ENCODE results near the gene SAMD4A.

- TF ChIP-seq CTCF (IDR thresholded peaks at IDR 0.05) (no peak), POLR2A (IDR thresholded peaks at IDR 0.05) (no peak)
Observed at GRCh38 chr14:54756656-54757392, 189.9 kb downstream of the SAMD4A start.
